Adrenal gland (tissue), 12 donors: ENCODE data around the gene LMCD1. TPM values are rescaled to one million over a fixed set of nuclear protein-coding genes. Genes with fewer than 3 reads are reported as not detected.
A peak's percentile ranks its signal among the peaks of the same experiment; 100 is the strongest.

Experiments used
- DNase-seq, 7 donors: peaks; one replicate each; pipeline ENCODE4 v3.0.0-alpha.2; 2019 to 2020
- H3K27ac ChIP-seq, 5 donors: fragments of 200-600 bp; sonication (generic) in 4 of 5; 1 replicate in 3 of 5; 2 replicates in 2 of 5; pipeline versions ENCODE4 v1.5.1 to v1.8.0; 2016 to 2020; ENCODE audit warnings: mild to moderate bottlenecking in 1 of 5
- H3K27me3 ChIP-seq: fragments of 200-600 bp; 2 replicates; pipeline ENCODE4 v1.8.0; 2021
- H3K36me3 ChIP-seq, 2 donors: fragments of 200-600 bp; replicated peaks in 1 of 2; 1 replicate in 1 of 2; 2 replicates in 1 of 2; pipeline versions ENCODE4 v1.5.1 to v1.8.0; 2018 to 2022
- H3K4me1 ChIP-seq, 2 donors: fragments of 200-600 bp; replicated peaks in 1 of 2; 1 replicate in 1 of 2; 2 replicates in 1 of 2; pipeline versions ENCODE4 v1.5.1 to v1.8.0; 2018 to 2021
- H3K4me3 ChIP-seq, 4 donors: fragments of 200-600 bp; sonication (generic) in 3 of 4; one replicate each; pipeline ENCODE4 v1.5.1; 2016 to 2018
- H3K9me3 ChIP-seq, 3 donors: fragments of 200-600 bp; sonication (generic) in 1 of 3; replicated peaks in 1 of 3; 1 replicate in 2 of 3; 2 replicates in 1 of 3; pipeline versions ENCODE4 v1.5.1 to v1.8.0; 2016 to 2021
- CTCF ChIP-seq, 6 experiments: fragments of 450-650 bp in 4 of 6; fragments of 200-600 bp in 2 of 6; sonication (generic) in 1 of 6; IDR thresholded peaks; 1 replicate in 5 of 6; 2 replicates in 1 of 6; pipeline versions ENCODE4 v1.5.1 to v1.8.0; 2016 to 2021; ENCODE audit warnings: antibody characterized with exemption in 6 of 6, mild to moderate bottlenecking in 2 of 6, moderate library complexity in 1 of 6
- POLR2A ChIP-seq, 2 donors: fragments of 450-650 bp; IDR thresholded peaks; one replicate each; pipeline ENCODE4 v1.6.1; 2017; ENCODE audit warnings: antibody characterized with exemption in 2 of 2, mild to moderate bottlenecking in 2 of 2, moderate library complexity in 1 of 2
- WGBS, 4 donors: extraction: QIAGEN DNeasy Blood & Tissue Kit in 2 of 4; methylation state at CpG; one replicate each; pipeline versions ENCODE4 v1.1.5 to v1.1.7; 2013 to 2017; 5-methylcytosine and 5-hydroxymethylcytosine counted together
- intact Hi-C, 2 donors: fragments of 100-400 bp; cut with DNase I; formaldehyde crosslinking; loops; one replicate each; pipeline versions ENCODE4 v1.14.1 to v1.15.0; 2022 to 2023
- polyA plus RNA-seq, 3 donors: library from polyadenylated mRNA; stranded (reverse); fragments of 200-250 nt in 2 of 3; fragments of 350-450 nt in 1 of 3; fragmentation: Illumina TruSeq in 1 of 3; extraction: RNeasy Lipid Tissue Mini Kit (QIAGEN cat#74804) in 1 of 3; gene quantifications; one replicate each; pipeline ENCODE4 v1.2.3, GENCODE V29; 2013 to 2014
- total RNA-seq, 9 donors: library from RNA; depleted of rRNA in 4 of 9; stranded (reverse); fragments of >200 nt in 4 of 9; fragments of 120-200 nt in 1 of 9; fragmentation: NEBNext Ultra II Directional in 1 of 9; extraction: Animal tissue kit (Norgen Biotek cat#: 25700) in 1 of 9; gene quantifications; one replicate each; pipeline versions ENCODE4 v1.1.0 to v1.2.4, GENCODE V29; 2013 to 2023
- donor health status: healthy with polysubstance abuse.
- donor health status: Bipolar disorder and iron deficiency.
- donor health status: DM: yes; HTN: yes; CAD: no.
- donor health status: DM: no; HTN: no; CAD: no.
- donor health status: DM: no; HTN: no; CAD: no.
- donor health status: DM: yes; HTN: yes; CAD: no.

LMCD1 gene
- total and polyA plus RNA-seq, 12 donors: 4.8 to 26.5 (median 16.1) TPM

GRCh38 chr3:8617921-8618320 is 116.3 kb downstream of the LMCD1 start:
- Histone ChIP-seq H3K27ac (no peak overlapping the region), H3K36me3 (no peaks in the 10 kb centered on the region), H3K27me3 (no peaks in the 10 kb centered on the region), H3K9me3 (no peaks in the 10 kb centered on the region), H3K4me1 (no peaks in the 10 kb centered on the region), H3K4me3 (no peak overlapping the region)
- intact Hi-C loops: loop anchor here in 1 of 2 donors (10.0 kb wide), 1 partner anchor 773 kb away; no protein-coding TSS in a partner anchor
- WGBS, 4 donors: 82 to 95% (median 88%) methylated on average over 5 of the region's 5 CpGs
- no peak for TF ChIP-seq CTCF (IDR thresholded peaks at IDR 0.05)
- TF ChIP-seq POLR2A (IDR thresholded peaks at IDR 0.05): no peak
- no peak for DNase-seq

- intact Hi-C loops: loop anchor here in 1 of 2 donors (10.0 kb wide), 1 partner anchor 774 kb away; no protein-coding TSS in a partner anchor
- TF ChIP-seq CTCF (IDR thresholded peaks at IDR 0.05): no peak
- TF ChIP-seq POLR2A (IDR thresholded peaks at IDR 0.05): no peak
Measured at GRCh38 chr3:8618950-8619349, 117.3 kb downstream of the LMCD1 start.

GRCh38 chr3:8619548-8619947 is 117.9 kb downstream of the LMCD1 start:
- intact Hi-C loops: loop anchor here in 1 of 2 donors (10.0 kb wide), 1 partner anchor 775 kb away; no protein-coding TSS in a partner anchor
- DNase-seq: peak in 1 of 7 donors; percentile 42
- no peak for TF ChIP-seq CTCF (IDR thresholded peaks at IDR 0.05)
- TF ChIP-seq POLR2A (IDR thresholded peaks at IDR 0.05): no peak
- WGBS, 4 donors: 84 to 94% (median 89%) methylated on average over 7 of the region's 7 CpGs
- H3K36me3 ChIP-seq: no peaks in the 10 kb centered on the region
- no peak overlapping the region for H3K27ac ChIP-seq
- H3K4me3 ChIP-seq: no peak overlapping the region
- no peaks in the 10 kb centered on the region for H3K9me3 ChIP-seq
- no peaks in the 10 kb centered on the region for H3K4me1 ChIP-seq
- no peaks in the 10 kb centered on the region for H3K27me3 ChIP-seq

More at GRCh38 chr3:8618950-8619349, 117.3 kb downstream of the LMCD1 start:
- Histone ChIP-seq H3K4me1 (no peaks in the 10 kb centered on the region), H3K36me3 (no peaks in the 10 kb centered on the region), H3K9me3 (no peaks in the 10 kb centered on the region), H3K27ac (no peak overlapping the region), H3K4me3 (no peak overlapping the region), H3K27me3 (no peaks in the 10 kb centered on the region)
- WGBS, 4 donors: 82 to 98% (median 92%) methylated on average over 4 of the region's 4 CpGs
- peak in 1 of 7 donors; percentile 6 for DNase-seq

GRCh38 chr3:8621141-8621540 is 119.5 kb downstream of the LMCD1 start:
- WGBS, 4 donors: 81 to 86% (median 83%) methylated on average over 2 to 3 of the region's 3 CpGs
- no peak overlapping the region for H3K4me3 ChIP-seq
- H3K9me3 ChIP-seq: no peaks in the 10 kb centered on the region
- DNase-seq: peak in 1 of 7 donors; percentile 27
- no peak for TF ChIP-seq CTCF (IDR thresholded peaks at IDR 0.05)
- TF ChIP-seq POLR2A (IDR thresholded peaks at IDR 0.05): no peak
- no peaks in the 10 kb centered on the region for H3K36me3 ChIP-seq
- no peak overlapping the region for H3K27ac ChIP-seq
- H3K4me1 ChIP-seq: no peaks in the 10 kb centered on the region
- intact Hi-C loops: loop anchor here in 1 of 2 donors (5.0 kb wide), 1 partner anchor 179 kb away; no protein-coding TSS in a partner anchor
- H3K27me3 ChIP-seq: no peaks in the 10 kb centered on the region
